ENCODE measurements around the gene USP5.
"Not testable (repeated sequence)": the region's sequence is repeated elsewhere in the genome, so short reads cannot be mapped to it uniquely, and the experiment has no call there.

The USP5 gene

GRCh38 chr12:6890789-6891645, 39.1 kb downstream of the USP5 start:
- DNase-seq, result peak; percentile 94 to 96

GRCh38 chr12:6891646-6892001, 39.7 kb downstream of the USP5 start:
- no peak for DNase-seq

GRCh38 chr12:6892683-6893082, 40.7 kb downstream of the USP5 start:
- not testable (repeated sequence) for DNase-seq

- no peak for DNase-seq
These were observed 42.4 kb downstream of the USP5 start for GRCh38 chr12:6894321-6894720.

- DNase-seq, result no peak
These were observed 45.0 kb downstream of the USP5 start for GRCh38 chr12:6896846-6897435.

- DNase-seq, result no peak
These were observed 47.5 kb downstream of the USP5 start for GRCh38 chr12:6899427-6899826.

- no peak for DNase-seq
These were observed 48.0 kb downstream of the USP5 start for GRCh38 chr12:6899837-6900519.

- DNase-seq, result no peak
These were observed 50.5 kb downstream of the USP5 start for GRCh38 chr12:6902448-6902847.

GRCh38 chr12:6903722-6904121, 51.8 kb downstream of the USP5 start:
- no peak for DNase-seq

GRCh38 chr12:6904280-6905276, 52.6 kb downstream of the USP5 start, which contains the start of gene LRRC23:
LRRC23 (plus strand) TSS chr12:6904822; CDS start chr12:6905634, 812 bp downstream.
- DNase-seq, result peak; percentile 94 to 96

- no peak for DNase-seq
These were observed 53.6 kb downstream of the USP5 start for GRCh38 chr12:6905414-6906040.

GRCh38 chr12:6908141-6908540, 56.2 kb downstream of the USP5 start:
- not testable (repeated sequence) for DNase-seq

- no peak for DNase-seq
These were observed 57.6 kb downstream of the USP5 start for GRCh38 chr12:6909421-6910145.

GRCh38 chr12:6912164-6912935, 60.4 kb downstream of the USP5 start:
- no peak for DNase-seq

GRCh38 chr12:6914246-6914946, 62.4 kb downstream of the USP5 start, which contains the start of gene ENO2:
ENO2 (plus strand) TSS chr12:6914580; CDS start chr12:6915833, 1,253 bp downstream.
- DNase-seq, result peak; percentile 24 to 31

- peak; percentile 31 to 34 for DNase-seq
These were observed 63.2 kb downstream of the USP5 start for GRCh38 chr12:6914947-6915788.

GRCh38 chr12:6915789-6916285, 63.9 kb downstream of the USP5 start:
- no peak for DNase-seq
